ENCODE results near the gene DHX35.

Gene DHX35

DNA sequence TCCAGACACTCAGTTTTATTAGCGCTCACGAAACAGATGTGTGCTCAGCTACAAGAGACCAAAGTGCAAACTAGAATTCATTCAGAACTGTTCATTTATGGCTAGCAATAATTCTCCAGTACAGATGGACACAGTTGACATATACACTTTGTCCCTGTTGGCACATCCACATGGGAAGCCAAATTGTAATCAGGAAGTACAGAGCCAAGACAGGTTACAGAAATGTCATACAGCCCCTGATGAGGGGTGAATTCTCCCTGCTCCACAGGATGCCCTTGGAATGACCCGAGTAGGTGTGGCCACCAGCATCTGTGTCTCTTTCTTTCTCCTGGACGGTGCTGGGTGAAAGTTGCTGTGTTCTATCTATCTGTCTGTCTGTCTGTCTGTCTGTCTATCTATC, 7.6 kb downstream of the DHX35 start:
- in situ Hi-C loops (cut with MboI; ENCODE audit: low sequenced_read_pairs, unreplicated experiment): no loop called here
- TF ChIP-seq, protein P1, sequence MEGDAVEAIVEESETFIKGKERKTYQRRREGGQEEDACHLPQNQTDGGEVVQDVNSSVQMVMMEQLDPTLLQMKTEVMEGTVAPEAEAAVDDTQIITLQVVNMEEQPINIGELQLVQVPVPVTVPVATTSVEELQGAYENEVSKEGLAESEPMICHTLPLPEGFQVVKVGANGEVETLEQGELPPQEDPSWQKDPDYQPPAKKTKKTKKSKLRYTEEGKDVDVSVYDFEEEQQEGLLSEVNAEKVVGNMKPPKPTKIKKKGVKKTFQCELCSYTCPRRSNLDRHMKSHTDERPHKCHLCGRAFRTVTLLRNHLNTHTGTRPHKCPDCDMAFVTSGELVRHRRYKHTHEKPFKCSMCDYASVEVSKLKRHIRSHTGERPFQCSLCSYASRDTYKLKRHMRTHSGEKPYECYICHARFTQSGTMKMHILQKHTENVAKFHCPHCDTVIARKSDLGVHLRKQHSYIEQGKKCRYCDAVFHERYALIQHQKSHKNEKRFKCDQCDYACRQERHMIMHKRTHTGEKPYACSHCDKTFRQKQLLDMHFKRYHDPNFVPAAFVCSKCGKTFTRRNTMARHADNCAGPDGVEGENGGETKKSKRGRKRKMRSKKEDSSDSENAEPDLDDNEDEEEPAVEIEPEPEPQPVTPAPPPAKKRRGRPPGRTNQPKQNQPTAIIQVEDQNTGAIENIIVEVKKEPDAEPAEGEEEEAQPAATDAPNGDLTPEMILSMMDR (IDR thresholded peaks at IDR 0.05; ENCODE audit: borderline replicate concordance, control extremely low read depth, extremely low read depth, insufficient read depth, missing control alignments): no peak
- DNase-seq (ENCODE audit: low spot score): no peak

DNA sequence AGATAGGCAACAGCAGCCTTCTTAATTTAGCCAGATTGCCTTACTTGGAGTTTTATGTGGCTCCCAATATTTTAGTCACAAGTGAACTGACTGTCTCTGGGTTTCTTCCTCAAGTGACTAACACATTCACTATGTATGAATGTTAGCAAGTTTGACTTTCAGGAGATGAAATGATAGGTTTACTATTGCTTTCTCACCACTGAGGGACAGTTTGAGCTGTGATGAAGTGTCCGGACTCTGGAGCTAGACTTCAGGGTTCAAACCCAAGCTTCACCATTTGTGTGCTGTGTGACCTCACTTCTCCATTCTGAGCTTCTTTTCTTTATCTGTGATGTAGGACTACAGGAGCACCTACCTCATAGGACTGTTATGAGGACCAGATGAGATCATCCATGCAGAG, 8.2 kb downstream of the DHX35 start:
- TF ChIP-seq, protein P1 (IDR thresholded peaks at IDR 0.05; ENCODE audit: borderline replicate concordance, control extremely low read depth, extremely low read depth, insufficient read depth, missing control alignments): no peak
- DNase-seq (ENCODE audit: low spot score): no peak
- in situ Hi-C loops (cut with MboI; ENCODE audit: low sequenced_read_pairs, unreplicated experiment): no loop called here

DNA sequence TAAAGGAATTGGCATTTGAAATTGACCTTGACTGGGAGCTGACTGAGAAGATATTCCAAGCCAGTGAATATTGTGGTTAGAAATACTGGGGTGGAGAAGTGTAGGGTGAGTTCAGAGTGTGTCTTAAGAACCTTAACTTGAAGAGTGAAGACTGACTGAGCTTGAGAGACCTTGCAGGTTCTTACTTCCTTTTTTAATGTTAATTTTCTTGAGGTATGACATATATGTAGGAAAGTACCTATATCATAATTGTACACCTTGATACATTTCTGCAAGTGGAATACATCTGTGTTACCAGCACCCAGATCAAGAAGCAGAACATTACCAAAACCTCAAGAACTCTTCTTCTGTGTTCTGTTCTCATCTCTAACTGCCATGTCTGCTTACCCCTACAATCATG, 11.0 kb downstream of the DHX35 start:
- TF ChIP-seq, protein P1 (IDR thresholded peaks at IDR 0.05; ENCODE audit: borderline replicate concordance, control extremely low read depth, extremely low read depth, insufficient read depth, missing control alignments): no peak
- DNase-seq (ENCODE audit: low spot score): no peak
- in situ Hi-C loops (cut with MboI; ENCODE audit: low sequenced_read_pairs, unreplicated experiment): no loop called here

DNA sequence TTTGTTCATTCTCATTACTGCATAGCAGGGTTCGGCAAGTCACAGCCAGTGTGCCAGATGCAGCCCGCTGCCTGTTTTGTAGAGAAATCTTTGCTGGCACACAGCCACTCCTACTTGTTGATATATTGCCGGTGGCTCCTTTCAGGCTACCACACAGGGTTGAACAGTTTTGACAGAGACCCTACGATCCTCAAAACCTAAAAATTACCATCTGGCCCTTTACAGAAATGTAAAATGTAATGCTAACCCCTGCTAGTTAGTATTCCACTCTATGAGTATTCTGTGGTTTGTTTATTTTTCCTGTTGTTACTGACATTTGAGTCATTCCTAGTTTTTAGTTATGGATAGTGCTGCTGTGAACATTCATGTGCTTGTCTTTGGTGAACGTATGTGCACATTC, 11.5 kb downstream of the DHX35 start:
- in situ Hi-C loops (cut with MboI; ENCODE audit: low sequenced_read_pairs, unreplicated experiment): no loop called here
- TF ChIP-seq, protein P1 (IDR thresholded peaks at IDR 0.05; ENCODE audit: borderline replicate concordance, control extremely low read depth, extremely low read depth, insufficient read depth, missing control alignments): no peak
- no peak for DNase-seq (ENCODE audit: low spot score)

DNA sequence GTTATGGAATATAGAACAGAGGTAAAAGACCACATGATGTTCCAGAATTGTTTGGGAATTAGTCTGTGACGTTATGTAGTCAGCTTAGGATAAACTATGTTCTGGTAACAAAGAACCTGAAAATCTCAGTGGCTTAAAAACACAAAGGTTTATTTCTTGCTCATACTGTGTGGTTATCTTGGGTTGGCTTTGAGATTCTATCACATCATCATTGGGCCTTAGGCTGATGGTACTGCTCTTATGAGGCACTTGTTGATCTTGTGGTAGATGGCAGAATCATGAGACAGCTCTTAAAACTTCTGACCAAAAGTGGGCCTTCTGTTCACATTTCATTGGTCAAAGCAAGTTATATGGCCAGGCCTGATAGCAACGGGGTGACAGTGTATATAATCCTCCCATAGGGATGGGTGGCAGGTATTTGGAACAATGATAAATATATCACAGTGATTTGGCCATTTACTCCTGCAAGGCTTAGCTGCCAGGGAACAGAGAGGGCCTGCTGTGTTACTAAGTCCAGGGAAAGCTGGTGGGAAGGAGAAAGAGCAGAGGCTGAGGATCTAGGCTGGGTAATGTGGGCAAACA, 13.5 kb downstream of the DHX35 start:
- no peak for DNase-seq (ENCODE audit: low spot score)
- TF ChIP-seq, protein P1 (IDR thresholded peaks at IDR 0.05; ENCODE audit: borderline replicate concordance, control extremely low read depth, extremely low read depth, insufficient read depth, missing control alignments): no peak
- in situ Hi-C loops (cut with MboI; ENCODE audit: low sequenced_read_pairs, unreplicated experiment): no loop called here

DNA sequence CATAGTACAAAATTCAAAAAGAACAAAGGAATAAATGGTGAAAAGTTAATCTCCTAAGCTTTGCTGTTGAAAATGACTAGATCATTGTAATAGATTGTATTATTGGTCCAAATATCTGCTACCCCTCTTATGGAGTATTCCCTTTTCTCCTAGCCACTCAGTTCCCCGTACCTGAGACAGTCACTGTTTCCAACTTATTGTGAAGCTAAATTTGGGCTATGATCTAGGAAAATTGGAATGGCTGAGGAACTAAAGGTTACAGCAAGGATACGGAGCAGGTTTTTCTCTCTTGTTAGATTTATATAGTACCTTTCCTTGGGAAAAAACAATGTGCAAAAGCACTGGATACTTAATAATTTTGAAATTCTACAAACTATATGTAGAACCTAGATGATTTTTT, 17.3 kb downstream of the DHX35 start:
- no peak for DNase-seq (ENCODE audit: low spot score)
- in situ Hi-C loops (cut with MboI; ENCODE audit: low sequenced_read_pairs, unreplicated experiment): no loop called here
- TF ChIP-seq, protein P1 (IDR thresholded peaks at IDR 0.05; ENCODE audit: borderline replicate concordance, control extremely low read depth, extremely low read depth, insufficient read depth, missing control alignments): no peak

Data from GM13976 (cell line).